ENCODE results near the gene GNAL.
"Not testable (repeated sequence)": the region's sequence is repeated elsewhere in the genome, so short reads cannot be mapped to it uniquely, and the experiment has no call there.

GNAL gene

DNA sequence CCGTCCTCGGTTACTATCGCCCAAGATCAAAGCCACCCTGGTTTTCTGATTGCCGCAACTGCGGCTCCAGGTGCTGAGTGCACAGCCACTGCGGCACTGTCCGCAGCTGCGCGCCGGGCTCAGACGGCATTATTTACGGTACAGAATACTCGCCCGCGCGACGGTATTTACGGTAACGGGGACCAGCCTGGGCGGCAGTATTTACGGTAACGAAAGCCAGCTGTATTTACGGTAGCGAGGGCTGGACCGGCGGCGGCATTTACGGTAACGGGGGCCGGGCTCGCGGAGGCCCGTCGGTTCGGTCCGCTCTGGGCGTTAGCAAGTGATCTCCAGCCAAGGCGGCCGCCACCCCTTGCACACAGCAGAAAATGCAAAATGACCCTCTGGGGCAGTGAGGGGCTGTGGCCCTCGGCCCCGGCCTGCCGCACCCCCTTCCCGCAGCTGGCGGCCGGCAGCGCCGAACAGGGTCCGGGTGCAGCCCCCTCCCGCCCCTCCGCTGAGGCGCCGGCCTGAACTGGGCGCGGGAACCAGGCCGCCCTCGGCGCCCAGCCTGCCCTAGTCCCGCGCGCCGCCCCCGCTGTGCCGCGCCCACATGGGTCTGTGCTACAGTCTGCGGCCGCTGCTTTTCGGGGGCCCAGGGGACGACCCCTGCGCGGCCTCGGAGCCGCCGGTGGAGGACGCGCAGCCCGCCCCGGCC is at the start of gene GNAL:
GNAL (plus strand) TSS at position 293 of the 697 bp plus-strand sequence; CDS start at position 593, 300 bp downstream.
- DNase-seq (ENCODE audit: low spot score) = peak; percentile 66

DNA sequence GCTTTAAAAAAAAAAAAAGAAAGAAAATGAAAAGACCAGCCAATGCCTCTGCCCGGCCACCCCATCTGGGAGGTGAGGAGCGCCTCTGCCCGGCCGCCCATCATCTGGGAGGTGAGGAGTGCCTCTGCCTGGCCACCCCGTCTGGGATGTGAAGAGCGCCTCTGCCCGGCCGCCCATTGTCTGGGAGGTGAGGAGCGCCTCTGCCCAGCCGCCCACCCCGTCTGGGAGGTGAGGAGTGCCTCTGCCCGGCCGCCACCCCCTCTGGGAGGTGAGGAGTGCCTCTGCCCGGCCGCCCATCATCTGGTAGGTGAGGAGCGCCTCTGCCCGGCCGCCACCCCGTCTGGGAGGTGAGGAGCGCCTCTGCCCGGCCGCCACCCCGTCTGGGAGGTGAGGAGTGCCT is 41.8 kb upstream of the GNAL start:
- DNase-seq (ENCODE audit: low spot score) = not testable (repeated sequence)

DNA sequence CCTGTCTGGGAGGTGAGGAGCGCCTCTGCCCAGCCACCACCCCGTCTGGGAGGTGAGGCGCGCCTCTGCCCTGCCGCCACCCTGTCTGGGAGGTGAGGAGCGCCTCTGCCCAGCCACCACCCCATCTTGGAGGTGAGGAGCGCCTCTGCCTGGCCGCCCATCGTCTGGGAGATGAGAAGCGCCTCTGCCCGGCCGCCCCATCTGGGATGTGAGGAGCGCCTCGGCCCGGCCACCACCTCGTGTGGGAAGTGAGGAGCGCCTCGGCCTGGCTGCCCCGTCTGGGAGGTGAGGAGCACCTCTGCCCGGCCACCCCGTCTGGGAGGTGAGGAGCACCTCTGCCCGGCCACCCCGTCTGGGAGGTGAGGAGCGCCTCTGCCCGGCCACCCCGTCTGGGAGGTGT is 41.3 kb upstream of the GNAL start:
- DNase-seq (ENCODE audit: low spot score) = not testable (repeated sequence)

- DNase-seq (ENCODE audit: low spot score) = no peak
Measured at GRCh38 chr18:11649839-11650238, 39.2 kb upstream of the GNAL start.

DNA sequence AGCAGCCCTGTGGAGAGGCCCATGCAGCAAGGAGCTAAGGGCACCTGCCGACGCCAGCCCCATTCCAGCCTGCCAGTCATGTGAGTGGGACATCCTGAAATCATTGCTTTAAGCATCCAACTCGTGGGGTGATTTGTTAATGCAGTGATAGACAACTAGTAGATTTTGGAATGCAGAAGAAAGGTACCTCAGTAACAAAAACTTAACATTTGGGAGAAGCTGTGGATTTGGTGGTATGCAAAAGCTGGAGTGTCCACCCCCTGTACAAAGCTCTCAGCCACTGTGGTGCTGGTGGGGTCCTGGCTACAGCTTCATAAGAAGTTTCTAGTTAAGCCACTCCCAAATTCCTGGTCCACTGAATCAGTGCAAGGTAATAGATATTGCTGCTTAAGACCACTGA is 37.2 kb upstream of the GNAL start:
- DNase-seq (ENCODE audit: low spot score) = no peak

DNA sequence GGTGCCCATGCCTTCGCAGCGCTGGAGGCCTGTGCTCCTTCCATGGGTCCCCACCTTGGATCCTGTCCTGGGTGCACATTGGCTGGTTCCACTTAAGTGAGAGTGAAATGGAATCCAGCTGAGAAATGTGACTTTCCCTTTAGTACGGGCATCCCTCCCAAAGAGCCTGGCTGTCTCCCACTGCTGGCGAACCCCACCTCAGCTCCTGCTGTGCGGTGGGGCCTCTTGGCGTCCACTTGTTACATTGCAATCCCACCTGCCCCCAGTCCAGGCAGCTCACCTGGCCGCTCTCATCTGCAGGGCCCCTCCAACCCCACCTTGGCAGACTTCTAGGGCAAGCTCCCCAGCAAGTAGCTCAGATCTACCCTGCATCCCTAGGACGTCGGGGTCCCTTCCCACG is 35.5 kb upstream of the GNAL start:
- DNase-seq (ENCODE audit: low spot score) = no peak

- peak; percentile 70 for DNase-seq (ENCODE audit: low spot score)
Measured at GRCh38 chr18:11654736-11655605, 34.1 kb upstream of the GNAL start.

DNA sequence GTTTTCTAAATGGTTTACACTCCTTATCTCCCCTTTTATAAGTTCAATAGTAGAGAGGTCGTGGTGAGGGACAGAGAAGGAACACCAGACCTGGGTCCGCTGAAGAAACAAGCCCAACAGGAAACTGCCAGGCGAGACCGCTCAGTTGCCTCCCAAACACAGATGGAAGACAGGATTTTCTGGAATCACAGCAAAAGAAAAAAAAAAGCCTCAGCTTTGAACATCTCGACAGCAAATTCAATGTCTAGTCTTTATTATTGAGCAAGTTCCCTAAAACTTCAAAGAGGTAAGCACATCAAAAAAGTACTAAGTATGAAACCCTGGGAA is 33.5 kb upstream of the GNAL start:
- DNase-seq (ENCODE audit: low spot score) = no peak

DNA sequence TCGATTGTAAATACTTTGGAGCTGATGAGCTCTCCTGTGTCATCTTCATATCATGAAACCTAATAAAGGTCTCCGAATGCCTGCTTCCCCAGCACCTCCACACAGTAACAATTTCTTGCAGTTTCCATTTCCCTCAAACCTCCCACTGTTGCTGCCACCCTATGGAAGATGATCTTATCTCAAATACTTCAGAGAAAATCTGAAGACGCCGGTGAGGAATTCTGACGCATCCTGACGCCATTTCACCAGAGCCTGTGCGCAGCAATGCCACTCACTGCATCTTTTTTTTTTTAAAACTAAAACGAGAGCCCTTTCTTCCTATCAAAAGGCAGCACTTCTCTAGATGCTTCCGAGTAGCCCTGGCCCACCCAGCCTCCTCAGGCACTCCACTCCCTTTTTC is 31.9 kb upstream of the GNAL start:
- DNase-seq (ENCODE audit: low spot score) = no peak

GRCh38 chr18:11657554-11657953 is 31.5 kb upstream of the GNAL start:
- no peak for DNase-seq (ENCODE audit: low spot score)

GRCh38 chr18:11658019-11658418 is 31.0 kb upstream of the GNAL start:
- no peak for DNase-seq (ENCODE audit: low spot score)

- DNase-seq (ENCODE audit: low spot score) = no peak
Measured at GRCh38 chr18:11658989-11659388, 30.1 kb upstream of the GNAL start.

- DNase-seq (ENCODE audit: low spot score) = no peak
Measured at GRCh38 chr18:11660691-11661090, 28.4 kb upstream of the GNAL start.

GRCh38 chr18:11661430-11661829 is 27.6 kb upstream of the GNAL start:
- DNase-seq (ENCODE audit: low spot score) = no peak

DNA sequence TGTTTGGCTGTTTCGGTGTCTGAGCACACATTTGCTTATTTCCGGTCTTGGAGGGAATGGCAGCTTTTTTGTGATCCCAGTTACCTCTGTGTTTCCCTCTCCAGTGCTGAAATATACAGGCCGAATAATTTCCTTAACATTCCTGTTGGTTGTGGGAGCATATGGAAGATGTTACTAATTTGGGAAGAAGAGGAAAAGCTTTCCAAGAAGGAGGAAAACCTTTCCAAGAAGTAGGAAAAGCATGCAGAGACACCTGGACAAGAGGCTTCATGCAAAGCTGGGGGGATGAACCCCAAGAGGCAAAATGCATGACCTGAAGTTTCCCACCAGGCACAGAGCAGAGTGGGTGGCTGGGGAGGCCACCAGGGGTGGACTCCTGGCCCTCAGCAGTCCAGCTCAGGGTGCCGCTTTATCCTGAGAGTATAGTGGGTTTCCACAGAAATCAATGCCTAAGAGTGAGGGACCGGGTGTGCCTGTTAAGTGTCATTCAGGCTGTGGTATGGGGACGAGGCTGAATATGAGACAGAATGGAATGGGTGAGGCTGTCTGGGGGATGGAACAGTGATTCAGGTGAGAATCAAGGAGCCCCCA is 25.5 kb upstream of the GNAL start:
- no peak for DNase-seq (ENCODE audit: low spot score)

- DNase-seq (ENCODE audit: low spot score) = no peak
Measured at GRCh38 chr18:11664286-11664685, 24.8 kb upstream of the GNAL start.

DNA sequence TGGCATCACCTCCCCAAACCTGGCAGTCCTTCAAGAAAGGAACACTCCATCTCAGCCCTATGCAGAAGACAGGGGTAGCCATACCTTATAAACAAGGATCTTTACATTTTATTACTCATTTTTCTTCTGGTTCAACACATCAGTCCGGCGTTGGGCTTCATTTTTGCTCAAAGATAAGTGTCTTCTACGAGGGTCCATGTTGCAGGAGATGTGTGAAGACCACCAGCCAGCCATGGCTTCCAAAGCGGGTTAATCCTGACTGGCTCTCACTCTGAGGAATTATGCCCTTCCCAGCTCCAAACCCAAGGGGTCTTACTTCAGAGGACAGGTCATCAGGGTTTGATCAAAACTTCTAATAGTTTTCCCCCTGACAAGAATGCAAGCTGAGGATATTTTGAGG is 23.9 kb upstream of the GNAL start:
- no peak for DNase-seq (ENCODE audit: low spot score)

GRCh38 chr18:11665587-11665986 is 23.5 kb upstream of the GNAL start:
- no peak for DNase-seq (ENCODE audit: low spot score)

- DNase-seq (ENCODE audit: low spot score) = no peak
Measured at GRCh38 chr18:11666176-11666575, 22.9 kb upstream of the GNAL start.

DNA sequence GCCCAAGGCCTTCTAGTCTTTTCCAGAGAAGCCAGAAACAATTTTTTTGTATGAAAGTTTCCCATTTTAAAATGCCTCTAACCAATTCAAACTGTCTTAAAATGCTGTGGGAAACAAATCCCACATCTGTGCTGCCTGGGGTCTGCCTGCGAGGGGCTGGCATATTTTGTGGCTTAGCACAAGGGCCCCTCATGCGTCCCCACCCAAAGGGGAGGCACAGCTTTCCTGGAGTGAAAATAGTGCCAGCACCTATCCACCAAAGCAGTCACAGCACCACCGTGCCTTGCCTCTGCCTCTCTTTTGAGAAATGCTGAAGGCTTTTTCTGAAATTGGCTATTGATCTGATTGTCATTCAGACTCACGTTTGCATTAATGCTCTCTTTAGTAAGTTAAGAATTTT is 22.2 kb upstream of the GNAL start:
- DNase-seq (ENCODE audit: low spot score) = no peak

DNA sequence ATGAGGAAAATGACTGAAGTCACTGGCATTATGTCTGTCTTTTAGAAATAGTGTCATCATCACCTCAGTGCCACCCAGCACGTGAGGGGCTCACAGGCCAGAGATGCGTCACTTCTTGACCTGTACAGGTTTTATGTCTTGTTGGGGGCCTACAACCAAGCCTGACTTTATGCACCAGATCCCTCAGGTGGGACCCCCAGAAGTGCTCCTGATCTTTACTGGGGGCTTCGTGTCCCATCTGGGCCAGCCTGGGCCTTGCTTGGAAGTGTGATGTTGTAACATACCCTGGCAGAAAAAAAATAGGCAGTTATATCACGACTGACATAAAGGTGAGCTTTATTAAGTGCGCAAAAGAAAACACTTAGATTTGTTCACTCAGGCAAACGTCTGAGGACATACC is 21.5 kb upstream of the GNAL start:
- DNase-seq (ENCODE audit: low spot score) = no peak

GRCh38 chr18:11668441-11669169 is 20.5 kb upstream of the GNAL start:
- DNase-seq (ENCODE audit: low spot score) = no peak
